Subcutaneous abdominal adipose tissue (tissue), 5 donors: Measurements from ENCODE around the gene GPLD1.
"Not testable (repeated sequence)": the region's sequence is repeated elsewhere in the genome, so short reads cannot be mapped to it uniquely, and the experiment has no call there.

Experiments used
- H3K27ac ChIP-seq: one replicate; pipeline ENCODE4 v1.7.0; 2013; ENCODE audit warnings: low read depth, mild to moderate bottlenecking, inconsistent platforms, low read length, moderate library complexity
- H3K27me3 ChIP-seq, 5 donors: one replicate each; pipeline ENCODE4 v1.7.0; 2013; ENCODE audit warnings: low read length in 5 of 5, inconsistent platforms in 1 of 5; ENCODE audit not compliant: control insufficient read depth in 5 of 5, insufficient read depth in 4 of 5
- H3K36me3 ChIP-seq, 5 donors: one replicate each; pipeline ENCODE4 v1.7.0; 2013; ENCODE audit warnings: low read length in 5 of 5; ENCODE audit not compliant: control insufficient read depth in 5 of 5, insufficient read depth in 5 of 5
- H3K4me1 ChIP-seq, 5 donors: one replicate each; pipeline ENCODE4 v1.7.0; 2013; ENCODE audit warnings: low read length in 5 of 5, mild to moderate bottlenecking in 3 of 5, moderate library complexity in 1 of 5; ENCODE audit not compliant: control insufficient read depth in 5 of 5, insufficient read depth in 5 of 5
- H3K4me3 ChIP-seq, 5 donors: one replicate each; pipeline ENCODE4 v1.7.0; 2013; ENCODE audit warnings: low read length in 5 of 5, low read depth in 1 of 5
- H3K9ac ChIP-seq, 5 donors: one replicate each; pipeline ENCODE4 v1.7.0; 2013; ENCODE audit warnings: low read length in 5 of 5, mild to moderate bottlenecking in 4 of 5, moderate library complexity in 3 of 5
- H3K9me3 ChIP-seq, 5 donors: one replicate each; pipeline ENCODE4 v1.7.0; 2013; ENCODE audit warnings: low read length in 5 of 5; ENCODE audit not compliant: control insufficient read depth in 5 of 5
- donor health status: healthy.
- donor health status: healthy.
- donor health status: healthy.
- donor health status: healthy.
- donor health status: healthy.

The GPLD1 gene

DNA sequence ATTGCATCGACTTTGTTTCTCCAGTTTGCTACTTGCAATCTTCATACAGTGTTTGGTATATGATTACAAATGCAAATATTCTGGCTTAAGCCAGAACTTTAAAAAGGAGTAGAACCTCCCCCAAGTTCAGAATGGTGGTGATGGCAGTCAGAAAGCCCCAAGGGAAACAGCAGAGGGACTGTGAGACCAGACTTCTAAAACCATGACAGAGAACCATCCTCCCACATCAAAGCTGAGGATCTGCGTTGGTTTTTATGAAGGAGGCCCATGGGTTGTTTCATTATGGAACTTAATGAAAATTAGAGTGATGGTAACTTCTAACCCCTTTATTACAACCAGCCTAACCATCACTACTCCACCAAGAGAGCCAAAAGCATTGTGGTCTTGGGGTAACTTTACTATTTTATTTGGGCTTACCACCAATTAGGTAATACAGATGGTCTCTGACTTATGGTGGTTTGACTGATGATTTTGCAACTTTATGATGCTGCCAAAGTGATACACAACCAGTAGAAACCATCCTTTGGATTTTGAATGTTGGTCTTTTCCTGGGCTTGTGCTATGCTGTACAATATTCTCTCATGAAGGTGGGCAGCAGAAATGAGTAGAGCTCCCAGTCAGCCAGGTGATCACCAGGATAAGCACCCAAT, 97.5 kb downstream of the GPLD1 start:
- Histone ChIP-seq H3K9ac (no peak overlapping the region), H3K9me3 (peaks cover 0 to 4% (median 0%) of the 10 kb centered on the region in 5 donors)

DNA sequence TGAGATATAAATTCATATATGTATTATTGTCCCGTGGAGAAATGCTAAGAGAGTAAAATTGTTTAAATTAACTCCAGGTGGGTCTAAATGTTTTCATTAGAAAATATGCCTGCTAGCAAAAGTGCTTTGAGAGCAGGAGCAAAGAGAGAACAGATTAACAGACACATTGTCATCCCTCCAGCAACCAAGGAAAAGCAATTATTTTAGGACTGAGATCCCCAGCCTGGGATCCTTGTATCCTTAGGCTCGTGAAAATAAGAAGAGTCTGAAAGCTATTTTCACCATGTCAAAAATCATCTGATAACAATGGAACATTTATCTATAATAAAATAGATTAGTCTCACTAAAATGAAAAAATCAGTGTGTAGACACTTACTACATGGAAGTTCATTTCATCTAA, 98.2 kb downstream of the GPLD1 start:
- Histone ChIP-seq H3K36me3 (no peaks in the 10 kb centered on the region), H3K9ac (no peak overlapping the region), H3K4me3 (no peak overlapping the region), H3K9me3 (no peaks in the 10 kb centered on the region), H3K27me3 (peaks cover 0 to 4% (median 0%) of the 10 kb centered on the region in 5 donors), H3K27ac (no peak overlapping the region), H3K4me1 (peaks cover 0 to 12% (median 6%) of the 10 kb centered on the region in 5 donors)

More for the DNA sequence above, 97.5 kb downstream of the GPLD1 start:
- H3K27me3 ChIP-seq = peaks cover 0 to 7% (median 0%) of the 10 kb centered on the region in 5 donors
- H3K4me3 ChIP-seq = no peak overlapping the region
- peaks cover 0 to 12% (median 6%) of the 10 kb centered on the region in 5 donors for H3K4me1 ChIP-seq
- H3K27ac ChIP-seq = no peak overlapping the region
- no peaks in the 10 kb centered on the region for H3K36me3 ChIP-seq

- H3K27ac ChIP-seq = no peak overlapping the region
Observed at GRCh38 chr6:24387818-24388217, 101.6 kb downstream of the GPLD1 start.

GRCh38 chr6:24385536-24386269, 103.7 kb downstream of the GPLD1 start:
- no peak overlapping the region for H3K9ac ChIP-seq
- no peaks in the 10 kb centered on the region for H3K27me3 ChIP-seq
- no peaks in the 10 kb centered on the region for H3K9me3 ChIP-seq
- H3K27ac ChIP-seq = no peak overlapping the region
- no peak overlapping the region for H3K4me3 ChIP-seq
- no peaks in the 10 kb centered on the region for H3K4me1 ChIP-seq
- H3K36me3 ChIP-seq = no peaks in the 10 kb centered on the region

More at GRCh38 chr6:24387818-24388217, 101.6 kb downstream of the GPLD1 start:
- Histone ChIP-seq H3K9ac (no peak overlapping the region), H3K4me1 (no peaks in the 10 kb centered on the region), H3K27me3 (no peaks in the 10 kb centered on the region), H3K36me3 (no peaks in the 10 kb centered on the region), H3K4me3 (no peak overlapping the region), H3K9me3 (no peaks in the 10 kb centered on the region)

GRCh38 chr6:24384369-24385130, 104.8 kb downstream of the GPLD1 start:
- H3K27me3 ChIP-seq, H3K36me3 ChIP-seq, H3K4me1 ChIP-seq, H3K4me3 ChIP-seq, H3K9ac ChIP-seq, H3K27ac ChIP-seq, H3K9me3 ChIP-seq: not testable (repeated sequence)

- not testable (repeated sequence) for H3K9me3 ChIP-seq, H3K27me3 ChIP-seq, H3K27ac ChIP-seq, H3K9ac ChIP-seq, H3K36me3 ChIP-seq, H3K4me3 ChIP-seq, H3K4me1 ChIP-seq
Observed at GRCh38 chr6:24382891-24383494, 106.4 kb downstream of the GPLD1 start.

DNA sequence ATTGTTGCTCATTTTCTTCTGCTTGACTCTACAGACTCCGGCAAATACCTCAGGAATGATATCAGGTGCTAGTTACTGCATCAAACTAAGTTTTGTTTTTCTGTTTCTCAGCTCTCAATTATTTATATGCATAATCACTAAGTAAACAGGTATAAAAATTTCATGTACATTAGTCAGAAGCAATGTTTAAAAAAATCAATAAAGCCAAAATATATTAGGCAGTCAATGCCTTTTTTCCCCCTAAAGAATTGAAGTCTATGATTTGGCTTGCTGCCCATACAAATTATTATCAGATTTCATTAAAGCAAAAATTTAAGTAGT, 107.2 kb downstream of the GPLD1 start:
- Histone ChIP-seq H3K36me3 (no peaks in the 10 kb centered on the region), H3K4me1 (no peaks in the 10 kb centered on the region), H3K9ac (no peak overlapping the region), H3K27me3 (no peaks in the 10 kb centered on the region), H3K9me3 (no peaks in the 10 kb centered on the region), H3K27ac (no peak overlapping the region), H3K4me3 (no peak overlapping the region)

DNA sequence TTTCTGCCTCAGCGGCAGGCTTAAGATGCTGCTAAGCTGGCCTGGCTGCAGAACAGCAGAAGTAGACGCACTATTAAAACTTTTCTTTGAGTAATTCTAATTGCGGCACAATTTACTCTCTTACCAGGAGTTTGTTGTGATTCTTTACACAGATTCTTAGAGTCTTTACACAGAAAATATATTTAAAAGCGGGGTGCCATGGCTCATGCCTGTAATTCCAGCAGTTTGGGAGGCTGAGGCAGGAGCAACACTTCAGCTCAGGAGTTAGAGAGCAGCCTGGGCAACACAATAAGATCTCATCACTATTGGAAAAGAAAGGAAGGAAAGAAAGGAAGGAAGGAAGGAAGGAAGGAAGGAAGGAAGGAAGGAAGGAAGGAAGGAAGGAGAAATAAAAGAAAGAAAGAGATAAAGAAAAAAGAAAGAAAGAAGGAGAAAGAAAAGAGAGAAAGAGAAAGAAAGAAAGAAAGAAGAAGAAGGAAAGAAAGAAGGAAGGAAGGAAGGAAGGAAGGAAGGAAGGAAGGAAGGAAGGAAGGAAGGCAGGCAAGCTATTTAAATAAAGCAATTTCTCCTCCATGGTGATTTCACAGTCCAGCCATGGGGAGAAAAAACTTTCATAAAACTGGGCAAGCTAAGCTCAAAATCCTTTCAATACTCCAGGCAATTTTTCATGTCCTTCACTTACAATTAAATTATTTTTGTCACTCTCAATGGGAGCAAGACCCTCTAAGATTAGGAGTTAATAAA, 107.7 kb downstream of the GPLD1 start:
- H3K36me3 ChIP-seq = no peaks in the 10 kb centered on the region
- no peaks in the 10 kb centered on the region for H3K9me3 ChIP-seq
- H3K9ac ChIP-seq = no peak overlapping the region
- H3K4me3 ChIP-seq = no peak overlapping the region
- H3K4me1 ChIP-seq = no peaks in the 10 kb centered on the region
- no peak overlapping the region for H3K27ac ChIP-seq
- no peaks in the 10 kb centered on the region for H3K27me3 ChIP-seq

DNA sequence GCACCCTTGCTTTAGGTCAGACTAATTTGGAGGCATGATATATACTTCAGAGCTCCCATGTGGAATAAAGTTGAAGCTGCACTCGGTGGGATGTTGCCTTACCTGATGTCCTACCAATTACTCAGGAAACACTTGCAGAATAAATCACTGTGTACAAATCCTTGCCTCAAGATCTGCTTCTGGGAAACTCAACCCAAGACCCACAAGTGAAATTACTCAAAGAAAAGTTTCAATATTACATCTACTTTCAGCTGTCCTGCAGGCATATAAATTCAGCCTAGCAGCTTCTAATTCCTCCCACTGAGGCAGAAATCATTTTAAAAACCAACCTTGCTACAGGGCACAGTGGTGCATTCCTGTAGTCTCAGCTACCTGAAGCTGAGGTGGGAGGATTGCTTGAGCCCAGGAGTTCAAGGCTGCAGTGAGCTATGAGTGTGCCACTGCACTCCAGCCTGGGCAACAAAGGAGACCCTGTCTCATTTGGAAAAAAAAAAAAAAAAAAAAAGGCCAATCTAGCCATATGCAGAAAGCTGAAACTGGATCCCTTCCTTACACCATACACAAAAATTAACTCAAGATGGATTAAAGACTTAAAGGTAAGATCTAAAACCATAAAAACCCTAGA, 110.8 kb downstream of the GPLD1 start:
- no peaks in the 10 kb centered on the region for H3K27me3 ChIP-seq
- no peaks in the 10 kb centered on the region for H3K36me3 ChIP-seq
- no peaks in the 10 kb centered on the region for H3K9me3 ChIP-seq
- H3K27ac ChIP-seq = no peak overlapping the region
- H3K9ac ChIP-seq = no peak overlapping the region
- H3K4me3 ChIP-seq = no peak overlapping the region
- H3K4me1 ChIP-seq = no peaks in the 10 kb centered on the region
